DMS 273 (cell line): ENCODE measurements around the gene FAM216A.
"Not testable (repeated sequence)": the region's sequence is repeated elsewhere in the genome, so short reads cannot be mapped to it uniquely, and the experiment has no call there.

Source experiments
- DNase-seq: peaks from one replicate; lab custom pipeline; 2025; ENCODE audit not compliant: unreplicated experiment; lab: John Stamatoyannopoulos, UW

FAM216A gene

GRCh38 chr12:110498984-110499706 lies 30.5 kb downstream of the FAM216A start:
- no peak for DNase-seq

DNA sequence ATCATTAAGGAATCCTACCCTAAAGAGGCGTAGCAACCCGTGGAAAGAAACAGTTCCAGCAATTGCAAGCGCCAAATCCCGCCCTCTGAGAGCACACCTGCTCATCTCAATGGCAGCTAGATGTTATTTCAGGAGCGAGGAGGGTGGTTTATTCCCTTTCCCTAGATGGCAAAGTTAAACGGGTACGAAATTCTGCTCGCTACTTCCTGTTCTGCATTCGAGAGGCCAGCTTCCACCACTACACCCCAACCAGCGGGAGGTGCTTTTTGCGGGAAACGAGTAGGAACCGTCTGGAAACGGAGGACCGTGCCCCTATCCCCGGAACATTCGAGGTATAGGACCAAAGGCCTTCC lies 32.7 kb downstream of the FAM216A start:
- DNase-seq = peak; percentile 77

DNA sequence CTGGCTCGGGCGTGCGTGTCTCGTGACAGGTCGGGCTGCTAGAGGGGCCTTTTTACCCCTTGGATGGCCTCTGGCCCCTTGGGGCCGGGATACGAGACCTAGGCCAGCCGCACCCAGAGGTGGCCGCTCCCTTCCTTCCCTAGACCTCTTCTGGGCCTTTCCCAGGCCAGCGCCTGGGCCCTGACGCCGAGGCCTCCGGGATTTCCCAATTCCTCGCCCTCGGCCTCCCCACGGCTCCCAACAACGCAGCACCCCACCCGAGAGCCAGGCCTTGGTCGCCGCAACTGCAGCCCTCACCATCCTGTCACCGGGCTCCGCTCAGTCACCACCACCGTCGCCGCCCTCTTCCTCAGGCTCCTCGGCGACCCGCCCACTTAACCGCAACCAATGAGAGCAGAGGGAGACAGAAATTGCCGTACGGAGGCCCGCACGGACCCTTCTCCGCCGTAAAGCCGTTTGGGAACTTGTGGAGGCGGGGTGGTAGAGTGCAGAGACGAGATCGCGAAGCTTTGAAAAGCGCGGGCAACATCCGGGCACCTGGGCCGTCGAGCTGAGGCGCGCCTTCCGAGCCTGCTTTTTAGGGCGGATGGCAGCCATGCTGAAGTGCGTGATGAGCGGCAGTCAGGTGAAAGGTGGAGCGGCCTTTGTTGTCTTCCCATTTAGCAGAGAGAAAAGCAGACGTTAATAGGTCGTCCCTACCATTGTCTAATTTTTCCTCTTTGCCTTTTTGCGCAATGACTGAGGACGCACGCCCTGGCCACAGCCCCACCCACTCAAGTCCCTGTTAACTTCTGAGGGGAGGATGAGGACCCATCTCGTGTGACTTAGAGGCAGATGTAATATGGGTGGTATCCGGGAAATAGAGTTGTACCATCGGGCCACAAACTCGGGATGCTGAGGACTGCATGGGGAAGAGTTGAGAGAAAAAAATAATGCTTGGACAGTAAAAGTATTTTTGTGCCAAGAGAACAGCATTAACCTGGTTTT lies 33.4 kb downstream of the FAM216A start, which contains the start of the genes RAD9B and VPS29:
Gene RAD9B (plus strand): TSS at position 580 of the 987 bp plus-strand sequence. CDS start 7 bp downstream, at position 587.
Gene VPS29 (minus strand): TSS at position 360 of the 987 bp plus-strand sequence. CDS start 60 bp downstream, at position 300.
- peak; percentile 97 for DNase-seq

DNA sequence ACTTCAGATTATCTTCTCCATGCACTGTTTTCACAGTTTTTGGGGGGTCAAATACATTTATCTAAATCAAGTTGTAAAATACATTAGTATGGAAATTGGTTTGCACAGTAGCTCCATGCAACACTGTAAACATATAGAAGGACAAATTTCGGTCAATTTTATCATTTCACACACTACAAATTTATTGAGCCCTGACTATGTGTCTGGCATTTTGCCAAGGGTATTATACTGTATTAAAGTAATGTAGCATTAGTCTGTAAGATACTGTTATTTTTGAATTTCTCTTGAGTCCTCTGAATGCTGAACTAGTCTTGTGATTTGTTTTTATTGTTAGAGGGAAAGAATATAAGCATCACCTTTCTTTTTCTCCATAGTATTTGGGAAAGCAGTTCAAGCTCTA lies 34.8 kb downstream of the FAM216A start:
- DNase-seq = no peak

- no peak for DNase-seq
Measured at GRCh38 chr12:110505332-110505731, 36.7 kb downstream of the FAM216A start.

- no peak for DNase-seq
Measured at GRCh38 chr12:110508071-110508586, 39.5 kb downstream of the FAM216A start.

DNA sequence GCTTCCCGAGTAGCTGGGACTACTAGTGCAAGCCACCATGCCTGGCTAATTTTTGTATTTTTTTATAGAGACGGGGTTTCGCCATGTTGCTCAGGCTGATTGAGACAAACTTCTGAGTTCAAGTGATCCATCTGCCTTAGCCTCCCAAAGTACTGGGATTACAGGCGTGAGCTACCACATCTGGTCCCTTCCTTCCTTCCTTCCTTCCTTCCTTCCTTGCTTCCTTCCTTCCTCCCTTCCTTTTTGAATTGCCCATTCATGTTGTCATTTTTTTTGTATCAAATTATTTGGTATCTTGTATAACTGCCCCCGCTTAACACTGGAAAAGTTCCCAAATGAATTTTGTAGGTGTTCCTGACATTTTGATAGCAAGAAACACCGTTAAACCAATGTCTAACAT lies 45.2 kb downstream of the FAM216A start:
- no peak for DNase-seq

GRCh38 chr12:110514363-110514762 lies 45.7 kb downstream of the FAM216A start:
- DNase-seq = no peak

DNA sequence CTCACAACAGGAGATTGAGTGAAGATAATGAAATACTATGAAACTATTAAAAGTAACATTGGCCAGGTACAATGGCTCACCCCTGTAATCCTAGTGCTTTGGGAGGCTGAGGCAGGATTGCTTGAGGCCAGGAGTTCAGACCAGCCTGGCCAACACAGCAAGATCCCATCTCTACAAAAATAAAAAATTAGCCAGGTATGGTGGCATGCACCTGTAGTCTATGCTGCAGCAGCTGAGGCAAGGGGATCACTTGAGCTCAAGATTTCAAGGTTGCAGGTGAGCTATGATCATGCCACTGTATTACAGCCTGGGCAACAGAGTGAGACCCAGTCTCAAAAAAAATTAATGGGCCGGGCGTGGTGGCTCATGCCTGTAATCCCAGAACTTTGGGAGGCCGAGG lies 48.4 kb downstream of the FAM216A start:
- no peak for DNase-seq

- DNase-seq = not testable (repeated sequence)
Measured at GRCh38 chr12:110518014-110518413, 49.4 kb downstream of the FAM216A start.

DNA sequence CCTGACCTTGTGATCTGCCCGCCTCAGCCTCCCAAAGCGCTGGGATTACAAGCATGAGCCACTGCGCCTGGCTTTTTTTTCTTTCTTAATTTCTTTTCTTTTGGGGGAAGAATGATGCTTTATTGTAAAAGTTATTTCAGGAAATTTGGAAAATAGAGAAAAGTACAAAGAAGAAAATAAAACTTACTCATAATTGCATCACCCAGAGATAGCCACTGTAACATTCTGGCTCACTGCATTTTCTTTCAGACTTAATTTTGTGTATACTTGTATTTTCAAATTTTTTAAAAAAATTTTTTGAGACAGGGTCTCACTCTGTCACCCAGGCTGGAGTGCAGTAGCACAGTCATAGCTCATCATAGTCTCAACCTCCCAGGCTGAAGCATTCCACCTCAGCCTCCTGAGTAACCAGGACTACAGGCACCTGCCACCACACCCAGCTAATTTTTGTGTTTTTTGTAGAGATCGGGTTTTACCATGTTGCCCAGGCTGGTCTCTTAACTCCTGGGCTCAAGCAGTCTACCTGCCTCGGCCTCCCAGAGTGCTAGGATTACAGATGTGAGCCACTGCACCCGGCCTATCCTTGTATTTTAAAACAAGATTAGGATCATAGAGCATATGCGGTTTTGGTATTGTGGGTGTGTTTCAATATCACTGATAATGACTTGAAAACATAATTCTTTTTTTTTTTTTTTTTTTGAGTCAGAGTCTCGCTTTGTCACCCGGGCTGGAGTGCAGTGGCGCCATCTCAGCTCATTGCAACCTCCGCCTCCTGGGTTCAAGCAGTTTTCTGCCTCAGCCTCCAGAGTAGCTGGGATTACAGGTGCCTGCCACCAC lies 52.4 kb downstream of the FAM216A start:
- DNase-seq = not testable (repeated sequence)

DNA sequence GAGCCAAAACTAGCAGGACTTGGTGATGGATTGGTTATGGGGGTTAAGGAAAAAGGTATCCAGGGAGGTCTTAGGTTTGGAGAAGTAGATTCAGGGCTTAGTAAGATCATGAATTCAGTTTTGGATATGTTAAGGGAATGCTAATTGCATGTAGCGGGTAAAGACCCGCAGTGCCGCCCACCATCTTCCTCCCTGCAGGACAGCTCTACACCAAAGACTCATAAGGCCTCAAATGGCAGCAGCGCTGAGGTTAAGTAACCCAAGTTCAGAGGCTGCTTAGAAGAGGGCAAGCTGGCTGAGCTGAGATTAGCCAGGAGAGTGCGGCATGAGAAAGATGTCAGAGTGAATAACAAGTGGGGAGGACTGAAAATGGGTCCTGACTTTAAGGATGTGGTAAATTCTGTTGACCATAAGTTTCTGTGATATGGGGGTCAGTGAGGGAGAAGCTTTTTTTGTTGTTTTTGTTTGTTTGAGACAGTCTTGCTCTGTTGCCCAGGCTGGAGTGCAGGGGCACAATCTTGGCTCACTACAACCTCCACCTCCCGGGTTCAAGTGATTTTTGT lies 59.7 kb downstream of the FAM216A start:
- no peak for DNase-seq

GRCh38 chr12:110530511-110530910 lies 61.9 kb downstream of the FAM216A start:
- DNase-seq = no peak

DNA sequence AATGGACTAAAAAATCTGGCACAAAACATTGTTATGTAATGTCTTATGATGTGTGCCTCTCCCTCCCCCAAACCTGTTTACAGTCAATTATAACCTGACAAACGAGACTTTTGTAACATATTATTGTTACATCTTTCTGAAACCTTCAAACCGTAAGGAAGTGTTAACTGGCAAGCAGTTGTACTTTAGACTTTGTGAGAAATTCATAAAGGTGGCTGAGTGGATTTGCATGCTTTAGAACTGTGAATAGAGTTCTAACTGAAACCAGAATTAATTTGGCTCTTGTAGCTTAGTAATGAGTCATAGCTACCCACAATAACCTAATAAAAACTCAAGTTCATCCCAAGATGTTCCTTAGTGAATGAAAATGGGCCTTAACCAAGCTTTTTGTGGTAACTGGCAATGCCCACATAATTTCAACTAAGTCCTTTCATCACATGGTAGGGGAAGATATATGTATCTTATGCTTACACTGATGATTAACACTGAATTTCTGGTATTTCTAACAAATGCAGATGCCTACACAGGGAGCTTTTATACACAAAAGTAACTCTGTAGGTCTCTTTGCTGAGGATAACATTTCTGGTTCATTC lies 63.2 kb downstream of the FAM216A start:
- DNase-seq = no peak

DNA sequence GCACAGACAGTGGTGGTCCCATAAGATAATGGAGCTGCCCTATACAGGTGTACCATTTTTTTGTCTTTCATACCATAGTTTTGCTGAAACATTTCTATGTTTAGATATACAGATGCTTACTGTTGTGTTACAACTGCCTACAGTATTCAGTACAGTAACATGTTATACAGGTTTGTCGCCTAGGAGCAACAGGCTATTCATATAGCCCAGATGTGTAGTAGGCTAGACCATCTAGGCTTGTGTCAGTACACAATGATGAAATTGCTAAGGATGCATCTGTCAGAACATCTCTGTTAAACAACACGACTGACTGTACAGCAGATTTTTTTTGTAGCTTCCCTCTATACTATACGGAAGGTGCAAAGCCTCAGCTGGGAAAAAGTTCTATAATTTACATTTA lies 64.0 kb downstream of the FAM216A start:
- no peak for DNase-seq

- DNase-seq = no peak
Measured at GRCh38 chr12:110533607-110534006, 65.0 kb downstream of the FAM216A start.

DNA sequence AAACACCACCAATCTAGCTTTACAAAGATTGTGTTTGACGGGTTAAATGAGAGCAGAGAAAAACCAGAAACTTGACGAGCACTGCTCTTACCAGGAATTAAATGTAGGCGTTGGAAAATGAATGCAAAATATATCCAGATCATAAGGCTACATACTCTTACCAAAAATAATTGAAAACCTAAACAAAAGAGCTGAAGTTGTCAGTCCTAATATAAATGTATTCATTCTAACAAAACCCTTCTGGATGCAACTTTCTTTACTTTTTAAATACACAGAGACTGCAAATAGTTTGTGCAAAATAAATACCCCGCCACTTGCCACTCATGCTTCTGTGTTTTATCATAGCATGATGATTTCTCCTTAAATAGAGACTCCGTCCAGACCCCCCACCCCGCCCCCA lies 66.2 kb downstream of the FAM216A start:
- DNase-seq = no peak

DNA sequence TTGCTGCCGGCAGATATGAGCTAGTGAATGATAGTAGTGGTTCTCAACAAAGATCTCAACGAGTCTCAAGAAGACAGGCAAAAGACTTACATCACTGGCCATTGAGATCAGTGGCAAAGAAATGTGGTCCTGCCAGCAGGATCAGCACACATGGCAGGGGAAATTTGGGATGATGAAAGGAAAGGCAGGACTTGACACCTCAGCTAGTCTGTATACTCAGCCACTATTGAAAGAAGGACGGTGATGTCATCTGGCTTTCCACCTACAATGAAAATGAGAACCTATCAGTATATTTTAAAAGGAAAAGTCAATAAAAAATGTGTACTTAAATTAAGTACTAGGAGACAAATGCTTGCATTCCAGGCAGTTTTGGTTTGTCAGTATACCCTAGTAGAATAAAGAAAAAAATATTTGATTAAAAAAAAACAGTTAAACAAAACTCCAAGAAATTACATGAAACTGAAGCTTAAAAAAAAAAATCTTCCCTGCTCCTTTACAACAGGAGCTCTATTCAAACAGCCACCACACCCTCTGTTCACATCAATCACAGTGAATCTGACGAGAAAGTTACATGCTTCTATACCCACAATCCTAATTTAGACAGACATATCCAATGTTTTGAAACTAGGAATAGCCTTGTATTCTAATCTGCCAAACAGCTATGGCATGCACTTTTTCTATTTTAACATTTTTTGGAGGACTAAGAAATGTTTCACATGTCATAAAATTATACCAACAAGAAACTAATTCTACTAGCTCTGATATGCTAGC lies 68.4 kb downstream of the FAM216A start:
- no peak for DNase-seq
